H1 (cell line): Measurements from ENCODE around the gene HDGFL3. TPM values are rescaled to one million over a fixed set of nuclear protein-coding genes. Genes with fewer than 3 reads are reported as not detected.

Experiments used
- CTCF ChIA-PET: fragments of 300-600 bp; sonication (Branson Sonifier 250); formaldehyde crosslinking; loops from one replicate; lab custom pipeline; 2021; ENCODE audit not compliant: partially characterized antibody; lab: Charles Lee
- POLR2A ChIA-PET: fragments of 300-600 bp; sonication (Branson Sonifier 250); formaldehyde crosslinking; loops from one replicate; lab custom pipeline; 2021; ENCODE audit warnings: inconsistent platforms; ENCODE audit not compliant: partially characterized antibody; lab: Charles Lee
- DNase-seq, 2 experiments: peaks; one replicate each; pipeline versions ENCODE4 v3.0.0 to v3.0.0-alpha.2; 2010 to 2022; ENCODE audit warnings: low spot score in 2 of 2, low read depth in 1 of 2, mixed read lengths in 1 of 2
- FAIRE-seq: peaks from 2 replicates; lab custom pipeline; 2011; peaks lifted over from hg19 to GRCh38; lab: Jason Lieb, UNC
- H2AFZ ChIP-seq: 2 replicates; pipeline ENCODE4 v1.8.1; 2012; ENCODE audit warnings: low read length, inconsistent platforms
- H2AK5ac ChIP-seq: 2 replicates; pipeline ENCODE4 v1.6.1; 2013; ENCODE audit warnings: low read depth, low read length
- H2BK120ac ChIP-seq: replicated peaks from 2 replicates; pipeline ENCODE3; 2013; ENCODE audit warnings: low read depth, low read length, inconsistent platforms
- H2BK12ac ChIP-seq: 2 replicates; pipeline ENCODE4 v1.6.1; 2013; ENCODE audit warnings: low read depth, low read length
- H2BK15ac ChIP-seq: 2 replicates; pipeline ENCODE4 v1.6.1; 2013; ENCODE audit warnings: low read length
- H2BK20ac ChIP-seq: 2 replicates; pipeline ENCODE4 v1.6.1; 2013; ENCODE audit warnings: low read length
- H2BK5ac ChIP-seq: 2 replicates; pipeline ENCODE4 v1.6.1; 2013; ENCODE audit warnings: low read depth, low read length
- H3K14ac ChIP-seq: 2 replicates; pipeline ENCODE4 v1.6.1; 2013; ENCODE audit warnings: inconsistent platforms; ENCODE audit not compliant: insufficient read length
- H3K18ac ChIP-seq: 2 replicates; pipeline ENCODE4 v1.6.1; 2013; ENCODE audit warnings: low read length; ENCODE audit errors: extremely low read depth
- H3K23ac ChIP-seq: 2 replicates; pipeline ENCODE4 v1.6.1; 2013; ENCODE audit warnings: inconsistent platforms; ENCODE audit not compliant: insufficient read length
- H3K23me2 ChIP-seq: 2 replicates; pipeline ENCODE4 v1.6.1; 2013; ENCODE audit warnings: low read depth, low read length
- H3K27ac ChIP-seq: 2 replicates; pipeline ENCODE4 v1.6.1; 2011; ENCODE audit warnings: low read depth, low read length, inconsistent platforms
- H3K27me3 ChIP-seq, 4 experiments: replicated peaks in 1 of 4; 1 replicate in 1 of 4; 2 replicates in 3 of 4; pipeline versions ENCODE4 v1.6.1 to v1.8.1; 2011 to 2013; ENCODE audit warnings: low read length in 3 of 4, mild to moderate bottlenecking in 3 of 4, inconsistent platforms in 2 of 4, mixed read lengths in 2 of 4, moderate library complexity in 1 of 4; ENCODE audit not compliant: control insufficient read depth in 3 of 4, insufficient read depth in 3 of 4; ENCODE audit errors: extremely low read depth in 1 of 4
- H3K36me3 ChIP-seq, 4 experiments: 2 replicates each; pipeline versions ENCODE4 v1.6.1 to v1.8.1; 2011 to 2013; ENCODE audit warnings: mild to moderate bottlenecking in 4 of 4, low read length in 3 of 4, moderate library complexity in 2 of 4, control low read depth in 1 of 4, inconsistent platforms in 1 of 4; ENCODE audit not compliant: insufficient read depth in 4 of 4, control insufficient read depth in 2 of 4
- H3K4ac ChIP-seq: replicated peaks from 2 replicates; pipeline ENCODE3; 2013; ENCODE audit warnings: low read length, low read depth, mixed read lengths, inconsistent platforms; ENCODE audit not compliant: insufficient read length
- H3K4me1 ChIP-seq, 4 experiments: replicated peaks in 1 of 4; 1 replicate in 1 of 4; 2 replicates in 3 of 4; pipeline versions ENCODE4 v1.6.1 to v1.8.1; 2011 to 2013; ENCODE audit warnings: low read length in 3 of 4, inconsistent platforms in 2 of 4, mixed read lengths in 1 of 4; ENCODE audit not compliant: insufficient read depth in 4 of 4, control insufficient read depth in 3 of 4
- H3K4me2 ChIP-seq, 2 experiments: 2 replicates each; pipeline versions ENCODE4 v1.6.1 to v1.8.1; 2011 to 2013; ENCODE audit warnings: low read depth in 2 of 2, low read length in 2 of 2, control low read depth in 1 of 2, inconsistent platforms in 1 of 2, mild to moderate bottlenecking in 1 of 2; ENCODE audit not compliant: insufficient read depth in 1 of 2
- H3K4me3 ChIP-seq, 4 experiments: fragments of 200-600, 300-600 bp in 1 of 4; sonication (generic), shearing (Covaris generic), sonication (Bioruptor Twin) in 1 of 4; 2 replicates each; pipeline versions ENCODE4 v1.5.1 to v1.8.1; 2011 to 2016; ENCODE audit warnings: low read length in 4 of 4, low read depth in 3 of 4, control low read depth in 2 of 4, inconsistent platforms in 2 of 4, mild to moderate bottlenecking in 2 of 4, mixed read lengths in 1 of 4, moderate library complexity in 1 of 4; ENCODE audit not compliant: insufficient read depth in 2 of 4; ENCODE audit errors: extremely low read depth in 1 of 4
- H3K56ac ChIP-seq: replicated peaks from 2 replicates; pipeline ENCODE3; 2013; ENCODE audit warnings: low read depth, mild to moderate bottlenecking, mixed read lengths, low read length, inconsistent platforms; ENCODE audit not compliant: insufficient read length
- H3K79me1 ChIP-seq: 2 replicates; pipeline ENCODE4 v1.6.1; 2013; ENCODE audit warnings: low read depth, low read length, control low read depth
- H3K79me2 ChIP-seq, 2 experiments: 2 replicates each; pipeline versions ENCODE4 v1.6.1 to v1.8.1; 2012 to 2013; ENCODE audit warnings: low read length in 2 of 2, mild to moderate bottlenecking in 2 of 2, inconsistent platforms in 1 of 2; ENCODE audit not compliant: insufficient read depth in 2 of 2, control insufficient read depth in 1 of 2
- H3K9ac ChIP-seq, 4 experiments: replicated peaks in 1 of 4; 1 replicate in 1 of 4; 2 replicates in 3 of 4; pipeline versions ENCODE4 v1.6.1 to v1.8.1; 2011 to 2013; ENCODE audit warnings: low read depth in 3 of 4, low read length in 3 of 4, control low read depth in 2 of 4, mild to moderate bottlenecking in 2 of 4, moderate library complexity in 2 of 4, inconsistent platforms in 1 of 4; ENCODE audit errors: extremely low read depth in 1 of 4
- H3K9me3 ChIP-seq, 2 experiments: 2 replicates each; pipeline versions ENCODE4 v1.6.1 to v1.8.1; 2012 to 2013; ENCODE audit warnings: mild to moderate bottlenecking in 2 of 2, moderate library complexity in 2 of 2, control low read depth in 1 of 2, inconsistent platforms in 1 of 2, low read depth in 1 of 2, low read length in 1 of 2, mixed read lengths in 1 of 2; ENCODE audit not compliant: insufficient read depth in 2 of 2
- H4K20me1 ChIP-seq, 2 experiments: replicated peaks in 1 of 2; 2 replicates each; pipeline versions ENCODE3 to v1.8.1; 2011 to 2013; ENCODE audit warnings: inconsistent platforms in 2 of 2, low read length in 2 of 2, mild to moderate bottlenecking in 1 of 2; ENCODE audit not compliant: insufficient read depth in 2 of 2, control insufficient read depth in 1 of 2
- H4K5ac ChIP-seq: 2 replicates; pipeline ENCODE4 v1.6.1; 2013; ENCODE audit warnings: low read length, low read depth, mixed read lengths, inconsistent platforms; ENCODE audit not compliant: insufficient read length
- H4K8ac ChIP-seq: 2 replicates; pipeline ENCODE4 v1.8.0; 2013; ENCODE audit warnings: mild to moderate bottlenecking, moderate library complexity, low read length, inconsistent platforms; ENCODE audit not compliant: insufficient read depth; ENCODE audit errors: extremely low read depth
- H4K91ac ChIP-seq: replicated peaks from 2 replicates; pipeline ENCODE3; 2013; ENCODE audit warnings: low read length, mixed read lengths, inconsistent platforms; ENCODE audit not compliant: insufficient read length
- BRCA1 ChIP-seq: IDR thresholded peaks from 2 replicates; pipeline ENCODE4 v1.6.1; 2012; ENCODE audit warnings: low read depth, low read length, improper control_type of control experiment
- EP300 ChIP-seq, 2 experiments: IDR thresholded peaks; 1 replicate in 1 of 2; 2 replicates in 1 of 2; pipeline ENCODE4 v1.6.1; 2011 to 2012; ENCODE audit warnings: low read depth in 2 of 2, low read length in 2 of 2, mild to moderate bottlenecking in 2 of 2, borderline replicate concordance in 1 of 2, inconsistent platforms in 1 of 2, moderate library complexity in 1 of 2
- JUN ChIP-seq: IDR thresholded peaks from 2 replicates; pipeline ENCODE4 v1.6.1; 2011; ENCODE audit warnings: low read depth, mild to moderate bottlenecking, improper control_type of control experiment, low read length
- RBBP5 ChIP-seq: IDR thresholded peaks from 2 replicates; pipeline ENCODE4 v1.7.1; 2012; ENCODE audit warnings: low read depth, mild to moderate bottlenecking, inconsistent platforms, low read length, moderate library complexity, borderline replicate concordance
- SP2 ChIP-seq: IDR thresholded peaks from 2 replicates; pipeline ENCODE4 v1.6.1; 2012; ENCODE audit warnings: mild to moderate bottlenecking, low read length, inconsistent platforms
- TCF12 ChIP-seq: IDR thresholded peaks from 2 replicates; pipeline ENCODE4 v1.6.1; 2011; ENCODE audit warnings: low read depth, mild to moderate bottlenecking, low read length
- TEAD4 ChIP-seq: IDR thresholded peaks from 2 replicates; pipeline ENCODE4 v1.6.1; 2012; ENCODE audit warnings: low read depth, low read length, inconsistent platforms, mixed read lengths
- WGBS, 2 experiments: shearing (Covaris generic) in 1 of 2; methylation state at CpG; one replicate each; pipeline versions ENCODE4 v1.1.6 to v1.1.7; 2013 to 2015; ENCODE audit warnings: low lambda C conversion rate in 2 of 2, mixed read lengths in 2 of 2, inconsistent platforms in 1 of 2, low coverage in 1 of 2, missing lambda C conversion rate in 1 of 2; ENCODE audit not compliant: insufficient replicate concordance in 2 of 2, insufficient coverage in 1 of 2, insufficient read length in 1 of 2; ENCODE audit errors: extremely low coverage in 1 of 2, missing lambda C conversion rate in 1 of 2; 5-methylcytosine and 5-hydroxymethylcytosine counted together
- polyA plus RNA-seq, 7 experiments: library from polyadenylated mRNA; depleted of rRNA in 3 of 7; stranded (reverse) in 5 of 7; unstranded in 2 of 7; fragments of >200 nt in 5 of 7; fragments of 200-250 nt in 2 of 7; gene quantifications; 1 replicate in 5 of 7; 2 replicates in 1 of 7; 4 replicates in 1 of 7; pipeline versions ENCODE4 v1.2.1 to v1.2.3, GENCODE V29; 2011 to 2013; ENCODE audit warnings: missing spikeins in 2 of 7, mixed read lengths in 2 of 7
- total RNA-seq: library from RNA; stranded (reverse); fragmentation: NEBNext Ultra II Directional; extraction: Animal tissue kit (Norgen Biotek cat#: 25700); gene quantifications from 2 replicates; pipeline ENCODE4 v1.2.1, GENCODE V29; 2021
- TF ChIP-seq, protein P1 (sequence below): IDR thresholded peaks from 2 replicates; pipeline ENCODE4 v1.6.1; 2011; ENCODE audit warnings: low read length, improper control_type of control experiment
- TF ChIP-seq, protein P2 (sequence below): IDR thresholded peaks from 2 replicates; pipeline ENCODE4 v1.6.1; 2012; ENCODE audit warnings: low read length, inconsistent platforms

HDGFL3 gene
- total and polyA plus RNA-seq, 2 of the 8 experiments (the other 6 are each of a cell fraction or from before 2014, with no cell fraction given) = 14.1 to 149 TPM

DNA sequence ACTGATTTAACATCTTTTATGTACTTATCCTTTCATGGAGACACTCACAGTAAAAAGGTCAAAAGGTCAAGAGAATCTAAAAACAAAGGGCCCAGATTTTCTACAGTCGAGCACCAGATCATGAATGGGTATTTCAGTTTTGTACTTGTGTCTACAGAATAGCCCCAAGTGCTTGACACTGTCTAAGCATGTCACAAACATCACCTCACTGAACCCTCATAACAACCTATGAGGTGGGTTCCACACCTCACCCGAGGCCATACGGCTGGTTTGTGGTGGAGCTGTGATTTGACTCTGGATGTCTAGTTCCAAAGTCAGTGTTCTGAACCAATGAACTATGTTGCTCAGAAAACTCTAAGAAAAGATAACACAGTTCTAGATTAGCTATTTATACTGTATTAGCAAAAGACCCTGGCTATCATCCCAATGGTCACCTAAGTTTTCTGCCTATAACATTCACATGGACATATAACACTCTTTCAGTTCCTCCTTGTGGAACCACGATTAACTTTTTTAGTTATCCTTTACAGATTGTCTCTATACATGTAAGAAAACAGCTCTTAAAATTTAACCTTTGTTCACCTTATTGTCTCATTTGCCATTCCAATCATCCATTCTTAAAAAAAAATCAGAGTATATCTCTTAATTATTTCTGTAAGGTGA lies 74.6 kb downstream of the HDGFL3 start:
- Histone ChIP-seq H3K23ac (no peak overlapping the region), H2AFZ (no peak overlapping the region), H3K36me3 (peaks cover 0 to 19% (median 2%) of the 10 kb centered on the region in 4 experiments; a peak in 4 of 8 replicates), H2BK120ac (no peak overlapping the region), H4K8ac (no peak overlapping the region), H2BK15ac (no peak overlapping the region), H3K79me1 (no peaks in the 10 kb centered on the region), H3K14ac (no peak overlapping the region), H3K56ac (no peak overlapping the region), H3K4ac (no peak overlapping the region)
- WGBS, 2 experiments = 93% methylated on average over 4 of the region's 4 CpGs; no CpG with 5 or more reads in 1 of the 2 experiments
- POLR2A ChIA-PET = interaction anchor here (1.0 to 1.3 kb wide), 2 partner anchors 12 to 64 kb away, joined by 3 to 4 read pairs; no protein-coding TSS in a partner anchor
- TF ChIP-seq RBBP5 (no peak), TEAD4 (no peak), JUN (no peak), EP300 (IDR thresholded peaks at IDR 0.05; ENCODE audit: borderline replicate concordance in 1 of 2, low read depth in 2 of 2, low read length in 2 of 2) (no peak), BRCA1 (no peak), SP2 (no peak), TCF12 (no peak)
- TF ChIP-seq, protein P1, sequence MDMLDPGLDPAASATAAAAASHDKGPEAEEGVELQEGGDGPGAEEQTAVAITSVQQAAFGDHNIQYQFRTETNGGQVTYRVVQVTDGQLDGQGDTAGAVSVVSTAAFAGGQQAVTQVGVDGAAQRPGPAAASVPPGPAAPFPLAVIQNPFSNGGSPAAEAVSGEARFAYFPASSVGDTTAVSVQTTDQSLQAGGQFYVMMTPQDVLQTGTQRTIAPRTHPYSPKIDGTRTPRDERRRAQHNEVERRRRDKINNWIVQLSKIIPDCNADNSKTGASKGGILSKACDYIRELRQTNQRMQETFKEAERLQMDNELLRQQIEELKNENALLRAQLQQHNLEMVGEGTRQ = no peak
- TF ChIP-seq, protein P2, sequence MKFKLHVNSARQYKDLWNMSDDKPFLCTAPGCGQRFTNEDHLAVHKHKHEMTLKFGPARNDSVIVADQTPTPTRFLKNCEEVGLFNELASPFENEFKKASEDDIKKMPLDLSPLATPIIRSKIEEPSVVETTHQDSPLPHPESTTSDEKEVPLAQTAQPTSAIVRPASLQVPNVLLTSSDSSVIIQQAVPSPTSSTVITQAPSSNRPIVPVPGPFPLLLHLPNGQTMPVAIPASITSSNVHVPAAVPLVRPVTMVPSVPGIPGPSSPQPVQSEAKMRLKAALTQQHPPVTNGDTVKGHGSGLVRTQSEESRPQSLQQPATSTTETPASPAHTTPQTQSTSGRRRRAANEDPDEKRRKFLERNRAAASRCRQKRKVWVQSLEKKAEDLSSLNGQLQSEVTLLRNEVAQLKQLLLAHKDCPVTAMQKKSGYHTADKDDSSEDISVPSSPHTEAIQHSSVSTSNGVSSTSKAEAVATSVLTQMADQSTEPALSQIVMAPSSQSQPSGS = no peak
- TF ChIP-seq, all 59 proteins: peak for 0
- H3K9me3 ChIP-seq = no peaks in the 10 kb centered on the region
- H3K9ac ChIP-seq = no peak overlapping the region
- no peak overlapping the region for H3K4me2 ChIP-seq
- no peak overlapping the region for H2AK5ac ChIP-seq
- H4K20me1 ChIP-seq = peaks cover 0 to 2% of the 10 kb centered on the region in 2 experiments
- FAIRE-seq (no peak), DNase-seq (no peak)
- H3K27ac ChIP-seq = no peak overlapping the region
- no peak overlapping the region for H2BK12ac ChIP-seq
- no peak overlapping the region for H2BK5ac ChIP-seq
- no peaks in the 10 kb centered on the region for H3K4me1 ChIP-seq
- H3K18ac ChIP-seq = no peak overlapping the region
- H2BK20ac ChIP-seq = no peak overlapping the region
- H3K23me2 ChIP-seq = no peaks in the 10 kb centered on the region
- H3K79me2 ChIP-seq = no peaks in the 10 kb centered on the region
- CTCF ChIA-PET = interaction anchor here (0.6 to 0.9 kb wide), 2 partner anchors 81 to 303 kb away, joined by 3 to 4 read pairs; no protein-coding TSS in a partner anchor
- no peak overlapping the region for H4K91ac ChIP-seq
- no peak overlapping the region for H3K4me3 ChIP-seq
- no peaks in the 10 kb centered on the region for H3K27me3 ChIP-seq
- H4K5ac ChIP-seq = no peak overlapping the region
